WI38 (cell line): Measurements from ENCODE around the gene ZBTB26.
A peak's percentile ranks its signal among the peaks of the same experiment; 100 is the strongest.

Experiments
- H3K4me3 ChIP-seq: 2 replicates; pipeline ENCODE4 v1.5.1; 2011; ENCODE audit warnings: low read depth, mild to moderate bottlenecking, control low read depth, low read length
- CTCF ChIP-seq: IDR thresholded peaks from 2 replicates; pipeline ENCODE4 v1.5.1; 2012; ENCODE audit warnings: low read depth, mild to moderate bottlenecking, control low read depth, low read length

The ZBTB26 gene

DNA sequence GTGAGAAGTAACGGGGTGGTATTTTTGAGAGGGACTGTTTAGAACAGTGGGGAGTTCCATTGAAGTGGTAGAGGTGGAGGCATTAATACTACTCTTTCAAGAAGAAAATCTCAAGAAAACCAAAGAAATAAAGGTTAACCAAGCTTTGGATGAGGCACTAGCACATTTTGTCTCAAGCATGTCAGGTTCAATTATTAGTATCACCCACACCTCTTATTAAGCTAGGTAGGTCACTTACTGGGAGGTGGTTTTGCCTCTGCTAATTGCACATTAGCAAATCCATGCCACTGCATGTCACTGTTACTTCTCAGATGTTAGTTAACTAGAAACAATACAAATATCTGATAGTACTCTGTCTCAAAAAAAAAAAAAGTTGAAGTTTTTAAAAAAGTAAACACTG lies 19.7 kb upstream of the ZBTB26 start:
- H3K4me3 ChIP-seq: no peak overlapping the region
- TF ChIP-seq CTCF: no peak

DNA sequence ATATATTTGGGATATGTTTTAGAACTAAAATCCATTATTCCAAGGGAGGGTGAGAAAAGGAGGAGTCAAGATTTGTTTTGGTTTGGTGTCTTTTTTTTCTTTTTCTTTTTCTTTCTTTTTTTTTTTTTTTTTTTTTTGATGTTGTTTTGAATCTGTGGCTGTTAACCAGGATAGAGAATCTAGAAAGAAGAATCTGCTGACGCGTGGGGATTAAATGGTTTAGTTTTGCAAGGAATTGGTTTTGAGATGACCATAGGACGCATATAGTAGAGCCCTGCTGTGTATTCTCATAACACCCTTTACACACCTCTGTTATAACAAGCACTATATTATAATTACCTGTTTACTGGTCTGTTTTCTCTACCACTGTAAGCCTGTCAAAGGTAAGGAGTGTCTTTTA lies 19.0 kb upstream of the ZBTB26 start:
- H3K4me3 ChIP-seq: no peak overlapping the region
- TF ChIP-seq CTCF: no peak

DNA sequence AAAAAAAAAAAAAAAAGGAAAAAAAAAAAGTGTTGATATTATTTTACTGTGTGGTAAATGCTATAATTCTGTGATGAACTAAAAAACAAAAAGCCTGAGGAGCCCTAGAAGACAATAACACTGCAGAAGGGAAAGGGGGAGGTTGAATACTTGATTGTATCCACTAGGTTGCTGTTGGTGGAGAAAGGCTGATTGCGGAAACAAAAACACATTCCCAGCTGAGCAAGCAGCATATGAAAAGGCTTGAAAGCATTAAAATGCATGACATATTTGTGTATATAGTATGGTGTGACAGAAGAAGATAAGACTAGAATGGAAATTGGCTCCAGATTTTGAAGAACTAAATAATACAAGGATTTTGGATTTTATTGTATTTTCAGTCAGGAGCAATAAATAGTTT lies 18.4 kb upstream of the ZBTB26 start:
- no peak overlapping the region for H3K4me3 ChIP-seq
- TF ChIP-seq CTCF: no peak

DNA sequence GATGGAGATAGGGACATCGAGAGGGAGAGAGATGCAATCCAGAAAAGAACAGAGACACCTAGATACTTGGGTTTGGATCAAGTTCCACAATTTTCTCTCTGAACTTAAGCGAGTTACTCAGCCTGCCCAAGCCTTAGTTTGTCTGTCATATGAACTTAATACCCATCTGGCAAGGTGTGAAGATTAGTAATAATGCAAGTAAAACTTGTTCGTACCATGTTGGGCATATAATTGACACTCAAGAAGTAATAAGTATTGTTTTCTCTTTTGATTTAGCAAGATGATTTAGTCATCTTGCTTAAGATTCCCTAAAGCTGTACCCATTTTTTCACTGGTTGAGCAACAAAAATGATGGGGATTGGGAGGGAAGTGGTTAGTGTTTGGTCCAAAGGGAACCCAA lies 17.0 kb upstream of the ZBTB26 start:
- no peak overlapping the region for H3K4me3 ChIP-seq
- no peak for TF ChIP-seq CTCF

DNA sequence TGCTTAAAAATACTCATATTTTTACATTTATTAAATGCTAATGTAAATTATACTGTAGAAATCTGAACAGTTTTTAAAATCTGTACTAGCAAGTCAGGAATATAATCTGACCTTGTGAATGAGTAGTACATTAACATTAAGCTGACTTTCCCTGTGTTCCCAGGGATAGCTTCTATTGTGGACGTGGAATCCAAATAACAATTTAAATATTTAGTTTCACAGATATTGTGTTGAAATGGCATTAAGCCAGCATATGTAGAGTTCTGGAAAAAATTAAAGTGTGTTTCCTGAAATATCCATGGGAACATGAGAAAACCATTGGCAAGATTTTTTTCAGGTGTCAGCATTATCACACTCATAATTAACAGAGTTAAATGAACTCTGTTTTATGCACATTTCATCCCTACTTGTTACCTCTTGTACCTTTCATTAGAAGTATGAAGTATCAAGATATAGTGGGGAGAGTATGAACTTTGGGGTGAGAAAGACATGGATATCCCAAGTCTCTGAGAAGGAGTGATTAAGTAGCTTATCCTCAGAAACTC lies 15.2 kb upstream of the ZBTB26 start:
- TF ChIP-seq CTCF: no peak
- H3K4me3 ChIP-seq: no peak overlapping the region

GRCh38 chr9:122944960-122945888 lies 13.9 kb upstream of the ZBTB26 start:
- no peak for TF ChIP-seq CTCF
- H3K4me3 ChIP-seq: no peak overlapping the region

GRCh38 chr9:122941582-122942234 lies 10.4 kb upstream of the ZBTB26 start:
- TF ChIP-seq CTCF: no peak
- H3K4me3 ChIP-seq: peak overlapping the region; percentile 93
